Activated T-cell treated with anti-CD3 and anti-CD28 coated beads, Interleukin-2, amount 50 U/mL, for 4 hours (primary cell): ENCODE results near the gene LYZL1. TPM values are rescaled to one million over a fixed set of nuclear protein-coding genes. Genes with fewer than 3 reads are reported as not detected.
"Not testable (repeated sequence)": the region's sequence is repeated elsewhere in the genome, so short reads cannot be mapped to it uniquely, and the experiment has no call there.

Experiments used
- ATAC-seq, 2 donors: fragments of 200-7000 bp; cut with Tn5 transposase; one replicate each; pipeline ENCODE4 v1.10.0; 2021
- DNase-seq: peaks from one replicate; pipeline ENCODE4 v3.0.0-alpha.2; 2020
- H3K27me3 Mint-ChIP-seq: one replicate; pipeline ENCODE4 v1.8.0; 2021; ENCODE audit warnings: low read depth, mixed read lengths
- H3K36me3 Mint-ChIP-seq: one replicate; pipeline ENCODE4 v1.8.0; 2022; ENCODE audit warnings: mixed read lengths; ENCODE audit not compliant: insufficient read depth
- H3K4me1 Mint-ChIP-seq: one replicate; pipeline ENCODE4 v1.8.0; 2021; ENCODE audit warnings: low read depth, mixed read lengths
- H3K4me3 Mint-ChIP-seq: one replicate; pipeline ENCODE4 v1.8.0; 2021; ENCODE audit warnings: mild to moderate bottlenecking, moderate library complexity, mixed read lengths
- H3K9me3 Mint-ChIP-seq: one replicate; pipeline ENCODE4 v1.8.0; 2021; ENCODE audit warnings: mixed read lengths
- total RNA-seq, 3 donors: library from RNA; stranded (reverse); gene quantifications; one replicate each; pipeline ENCODE4 v1.2.1, GENCODE V29; 2021

Gene LYZL1
- total RNA-seq, result not detected

DNA sequence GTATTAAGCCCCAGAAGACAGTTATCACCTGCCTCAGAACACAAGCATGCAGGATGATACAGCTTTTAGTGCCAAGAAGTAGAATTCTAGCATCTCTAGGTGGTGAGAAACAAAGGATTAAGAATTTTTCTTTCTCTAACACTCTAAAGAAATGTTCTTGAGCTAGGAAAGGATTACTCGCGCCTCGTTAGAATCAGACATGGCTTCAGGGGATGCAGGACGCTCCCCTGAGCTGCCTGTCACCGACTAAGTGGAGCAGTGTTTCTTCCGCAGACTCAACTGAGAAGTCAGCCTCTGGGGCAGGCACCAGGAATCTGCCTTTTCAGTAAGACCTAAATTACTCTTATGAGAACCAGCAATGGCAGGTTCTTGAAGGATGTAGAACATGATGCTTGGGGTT lies at the start of gene LYZL1:
Gene LYZL1 (plus strand): TSS at position 165 of the 400 bp plus-strand sequence. CDS start 2,798 bp downstream, outside the sequence.
- H3K4me1 Mint-ChIP-seq, DNase-seq, H3K36me3 Mint-ChIP-seq, H3K9me3 Mint-ChIP-seq, H3K4me3 Mint-ChIP-seq, ATAC-seq: not testable (repeated sequence)
- peaks cover 25% of the 10 kb centered on the region for H3K27me3 Mint-ChIP-seq

DNA sequence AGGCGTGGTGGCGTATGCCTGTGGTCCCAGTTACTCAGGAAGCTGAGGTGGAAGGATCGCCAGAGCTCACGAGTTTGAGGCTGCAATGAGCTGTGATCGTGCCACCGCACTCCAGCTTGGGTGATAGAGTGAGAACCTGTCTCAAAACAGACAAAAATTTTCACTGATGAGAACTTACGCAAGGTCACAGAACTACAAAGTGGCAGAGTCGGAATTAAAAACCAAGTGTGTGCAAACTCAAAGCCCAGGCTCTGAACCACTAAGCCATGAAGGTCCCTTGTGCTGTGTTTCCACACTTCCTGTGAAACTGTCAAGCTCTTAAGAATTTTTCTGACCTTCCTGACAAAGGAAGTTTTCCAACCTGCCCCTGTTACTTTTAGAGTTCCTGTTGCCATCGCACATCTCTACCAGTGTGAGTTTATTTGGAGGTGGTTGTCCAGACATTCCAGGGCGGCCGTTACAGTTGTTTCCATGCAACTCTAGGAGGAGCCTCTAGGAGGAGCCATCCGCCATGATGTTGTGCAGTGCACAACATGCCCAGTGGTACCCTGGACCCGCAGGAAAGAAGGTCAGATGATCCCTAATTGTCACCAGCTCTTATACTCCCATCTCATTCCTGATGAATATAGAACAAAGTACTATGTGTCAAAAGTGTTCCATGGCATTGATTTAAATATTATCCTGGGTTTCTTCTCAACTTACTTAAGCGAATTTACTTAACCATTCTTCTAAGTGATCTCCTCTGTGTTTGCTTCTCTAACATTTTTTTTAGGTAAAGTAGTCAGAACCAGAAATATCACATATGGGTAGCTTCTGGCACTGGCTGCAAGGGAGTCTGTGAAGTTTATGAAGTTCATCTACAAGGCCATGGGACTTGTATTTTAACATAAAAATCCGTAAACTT lies 49.0 kb upstream of the LYZL1 start:
- Mint-ChIP-seq H3K4me3 (no peak overlapping the region), H3K9me3 (no peaks in the 10 kb centered on the region), H3K4me1 (no peaks in the 10 kb centered on the region), H3K36me3 (no peaks in the 10 kb centered on the region), H3K27me3 (peaks cover 4% of the 10 kb centered on the region)
- ATAC-seq (no peak), DNase-seq (no peak)

DNA sequence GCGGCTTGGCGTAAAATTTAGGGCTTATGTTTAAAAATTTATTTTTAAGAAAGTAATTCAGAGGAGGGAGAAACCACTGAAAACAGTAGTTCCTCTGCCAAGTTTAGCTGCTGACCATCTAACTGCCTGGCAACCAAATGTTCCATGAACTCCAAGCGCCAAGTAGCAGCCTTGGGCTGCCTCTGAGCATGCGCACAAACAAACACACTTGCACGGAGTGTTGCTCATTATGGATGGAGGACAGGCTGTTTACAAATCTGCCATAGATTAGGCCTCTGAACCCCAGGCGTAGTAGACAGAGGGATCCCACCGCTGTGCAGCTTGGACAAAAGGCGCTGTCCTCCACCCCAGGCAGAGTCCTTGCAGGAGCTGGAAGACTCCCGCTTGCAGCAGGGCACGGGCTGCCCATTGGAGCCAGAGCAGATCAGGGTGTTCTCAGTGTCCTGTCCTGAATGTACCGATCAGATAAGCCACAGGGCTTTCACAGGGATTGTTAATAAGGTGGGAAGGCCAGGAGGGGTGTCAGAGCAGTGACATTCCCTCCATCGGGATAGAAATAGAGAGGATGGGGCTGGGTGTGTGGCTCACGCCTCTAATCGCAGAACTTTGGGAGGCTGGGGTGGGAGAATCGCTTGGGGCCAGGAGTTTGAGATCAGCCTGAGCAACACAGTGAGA lies 47.7 kb upstream of the LYZL1 start:
- Mint-ChIP-seq H3K36me3 (no peaks in the 10 kb centered on the region), H3K4me3 (no peak overlapping the region)

DNA sequence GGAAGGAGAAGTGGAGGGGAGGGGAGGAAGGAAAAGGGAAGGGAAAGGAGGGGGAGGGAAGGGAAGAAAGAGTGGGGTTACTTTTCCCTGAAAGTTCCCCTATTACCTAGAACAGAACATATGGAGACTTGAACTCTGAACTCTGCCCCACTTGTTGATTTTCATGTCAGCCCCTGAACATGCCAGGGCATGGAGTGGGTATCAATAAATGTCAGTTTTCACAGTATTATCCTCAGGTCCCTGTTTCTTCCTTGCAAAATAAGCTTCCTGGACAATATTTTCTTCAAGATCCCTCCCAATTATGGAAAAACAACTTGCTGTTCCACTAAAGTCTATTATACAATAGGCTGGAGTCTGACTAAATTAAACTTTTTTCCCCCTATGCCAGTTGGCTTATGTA lies 46.9 kb upstream of the LYZL1 start:
- ATAC-seq (no peak), DNase-seq (no peak)
- Mint-ChIP-seq H3K27me3 (peaks cover 6% of the 10 kb centered on the region), H3K9me3 (no peaks in the 10 kb centered on the region), H3K4me1 (no peaks in the 10 kb centered on the region), H3K36me3 (no peaks in the 10 kb centered on the region), H3K4me3 (no peak overlapping the region)

More for the DNA sequence above, 47.7 kb upstream of the LYZL1 start:
- Mint-ChIP-seq H3K9me3 (no peaks in the 10 kb centered on the region), H3K4me1 (no peaks in the 10 kb centered on the region), H3K27me3 (peaks cover 6% of the 10 kb centered on the region)
- ATAC-seq (no peak), DNase-seq (no peak)

DNA sequence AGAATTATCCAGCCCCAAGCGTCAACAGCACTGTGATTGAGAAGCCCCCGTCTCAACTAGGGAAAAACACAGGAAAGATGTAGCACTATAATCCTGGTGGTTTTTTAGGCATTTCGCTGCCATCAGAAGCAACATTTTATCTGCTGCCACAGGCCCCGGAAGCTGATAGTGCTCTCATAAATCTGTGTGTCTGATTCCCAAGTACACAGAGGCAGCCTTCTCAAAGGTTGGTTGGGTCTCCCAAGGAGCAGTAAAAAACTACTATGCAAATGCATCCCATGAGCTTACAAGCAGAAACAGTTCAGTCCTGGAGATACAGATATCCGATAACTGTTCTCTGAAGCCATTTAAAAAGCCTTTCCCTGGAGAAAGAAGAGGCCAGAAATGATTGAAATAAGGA lies 45.8 kb upstream of the LYZL1 start:
- Mint-ChIP-seq H3K4me3 (no peak overlapping the region), H3K36me3 (no peaks in the 10 kb centered on the region), H3K27me3 (peaks cover 6% of the 10 kb centered on the region), H3K4me1 (no peaks in the 10 kb centered on the region), H3K9me3 (no peaks in the 10 kb centered on the region)
- ATAC-seq (no peak), DNase-seq (no peak)

DNA sequence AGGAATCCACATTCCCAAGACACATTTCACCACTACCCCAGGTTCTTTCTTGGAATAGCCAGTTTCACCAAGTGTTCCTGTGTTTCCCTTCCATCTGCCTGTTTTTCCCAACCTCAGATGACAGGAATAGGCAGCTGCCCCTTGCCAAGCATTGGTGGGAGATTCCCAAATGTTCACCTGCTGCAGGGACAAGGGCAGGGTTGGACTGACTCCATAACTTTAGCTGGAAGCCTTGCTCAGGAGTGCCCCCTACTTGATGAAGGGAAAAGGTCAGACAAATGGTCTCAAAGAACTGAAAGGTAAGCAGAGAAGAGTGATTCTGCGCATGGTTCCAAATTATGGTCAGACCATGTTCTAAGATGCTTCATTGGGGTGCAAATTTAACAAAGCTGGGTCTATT lies 45.1 kb upstream of the LYZL1 start:
- Mint-ChIP-seq H3K9me3 (no peaks in the 10 kb centered on the region), H3K27me3 (peaks cover 6% of the 10 kb centered on the region), H3K36me3 (no peaks in the 10 kb centered on the region), H3K4me1 (no peaks in the 10 kb centered on the region), H3K4me3 (no peak overlapping the region)
- ATAC-seq (no peak), DNase-seq (no peak)

DNA sequence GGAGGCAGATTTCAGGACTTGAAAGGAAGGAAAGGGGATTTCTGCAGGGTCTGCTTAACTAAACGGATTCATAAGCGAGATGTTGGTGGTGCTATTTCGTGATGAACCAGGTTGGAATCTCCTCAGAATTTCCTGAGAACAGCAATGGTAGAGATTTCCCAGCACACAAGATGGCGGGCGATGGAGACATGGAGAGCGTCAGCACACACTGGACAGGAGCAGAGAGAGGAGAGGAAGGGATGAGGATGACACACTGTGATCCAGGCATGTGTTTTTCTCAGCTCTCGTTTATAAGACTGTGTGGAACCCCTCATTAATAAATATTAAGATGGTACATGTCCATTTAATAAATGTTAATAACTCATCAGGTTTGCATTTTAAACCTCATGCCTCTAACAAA lies 43.9 kb upstream of the LYZL1 start:
- DNase-seq (no peak), ATAC-seq (no peak)
- no peaks in the 10 kb centered on the region for H3K4me1 Mint-ChIP-seq
- no peaks in the 10 kb centered on the region for H3K36me3 Mint-ChIP-seq
- no peak overlapping the region for H3K4me3 Mint-ChIP-seq
- no peaks in the 10 kb centered on the region for H3K9me3 Mint-ChIP-seq
- peaks cover 6% of the 10 kb centered on the region for H3K27me3 Mint-ChIP-seq

DNA sequence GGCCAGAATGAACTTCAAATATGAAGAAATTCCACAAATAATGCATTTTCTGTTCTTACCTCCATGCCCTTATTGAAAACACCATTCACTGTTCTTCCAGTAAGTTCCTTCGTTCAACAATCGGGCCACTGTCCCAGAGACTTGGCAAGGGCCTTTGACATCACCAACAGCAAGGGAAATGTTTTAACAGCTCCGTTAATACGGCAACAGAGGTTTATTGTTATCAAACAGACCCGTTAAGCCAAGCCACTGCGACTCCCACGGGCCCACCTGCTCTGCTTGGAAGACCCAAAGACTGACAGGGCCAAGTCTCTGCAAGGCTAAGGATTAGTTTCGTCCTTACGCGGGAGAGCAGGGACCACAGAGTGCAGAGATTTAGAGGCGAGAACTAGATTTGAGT lies 43.4 kb upstream of the LYZL1 start:
- peaks cover 6% of the 10 kb centered on the region for H3K27me3 Mint-ChIP-seq

DNA sequence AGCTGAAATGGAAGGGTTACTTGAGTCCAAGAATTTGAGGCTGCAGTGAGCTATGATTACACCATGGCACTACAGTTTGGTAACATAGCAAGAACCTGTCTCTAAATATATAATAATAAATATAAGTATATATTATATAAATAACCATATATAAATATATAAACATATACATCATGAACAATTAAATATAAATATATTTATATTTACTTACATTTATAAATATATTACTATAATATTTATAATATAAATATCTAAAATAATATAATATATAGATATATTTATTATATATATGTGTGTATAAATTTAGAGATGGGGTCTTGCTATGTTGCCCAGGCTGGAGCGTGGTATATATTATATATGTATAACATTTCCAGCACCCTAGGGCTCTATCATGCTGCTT lies 42.4 kb upstream of the LYZL1 start:
- H3K9me3 Mint-ChIP-seq, result no peaks in the 10 kb centered on the region
- H3K36me3 Mint-ChIP-seq, result no peaks in the 10 kb centered on the region
- no peak for ATAC-seq
- no peak overlapping the region for H3K4me3 Mint-ChIP-seq
- no peak for DNase-seq
- peaks cover 6% of the 10 kb centered on the region for H3K27me3 Mint-ChIP-seq
- H3K4me1 Mint-ChIP-seq, result no peaks in the 10 kb centered on the region

More for the DNA sequence above, 43.4 kb upstream of the LYZL1 start:
- ATAC-seq, result no peak
- no peak for DNase-seq
- no peaks in the 10 kb centered on the region for H3K4me1 Mint-ChIP-seq
- H3K4me3 Mint-ChIP-seq, result no peak overlapping the region
- no peaks in the 10 kb centered on the region for H3K36me3 Mint-ChIP-seq
- no peaks in the 10 kb centered on the region for H3K9me3 Mint-ChIP-seq

DNA sequence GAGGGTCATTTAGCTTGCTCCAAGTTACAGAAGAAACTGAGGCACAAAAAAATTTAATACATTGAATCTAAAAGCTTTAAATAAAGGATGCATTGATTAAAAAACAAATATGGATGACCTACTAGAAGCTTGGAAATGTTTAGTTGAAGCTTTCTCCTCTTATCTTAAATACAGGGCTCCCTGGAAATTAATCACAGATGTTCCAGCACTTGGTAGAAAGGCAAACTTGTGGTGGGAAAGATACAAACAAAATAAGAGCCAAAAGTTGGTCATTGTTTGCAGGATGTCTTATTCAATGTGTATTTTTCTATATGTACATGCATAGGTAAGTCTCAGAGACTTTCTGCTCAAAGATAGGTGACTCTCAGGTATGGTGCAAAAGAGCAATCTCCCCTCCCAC lies 40.7 kb upstream of the LYZL1 start:
- H3K4me1 Mint-ChIP-seq, result no peaks in the 10 kb centered on the region
- no peak for ATAC-seq
- H3K27me3 Mint-ChIP-seq, result peaks cover 9% of the 10 kb centered on the region
- H3K36me3 Mint-ChIP-seq, result no peaks in the 10 kb centered on the region
- DNase-seq, result no peak
- H3K4me3 Mint-ChIP-seq, result no peak overlapping the region
- no peaks in the 10 kb centered on the region for H3K9me3 Mint-ChIP-seq

DNA sequence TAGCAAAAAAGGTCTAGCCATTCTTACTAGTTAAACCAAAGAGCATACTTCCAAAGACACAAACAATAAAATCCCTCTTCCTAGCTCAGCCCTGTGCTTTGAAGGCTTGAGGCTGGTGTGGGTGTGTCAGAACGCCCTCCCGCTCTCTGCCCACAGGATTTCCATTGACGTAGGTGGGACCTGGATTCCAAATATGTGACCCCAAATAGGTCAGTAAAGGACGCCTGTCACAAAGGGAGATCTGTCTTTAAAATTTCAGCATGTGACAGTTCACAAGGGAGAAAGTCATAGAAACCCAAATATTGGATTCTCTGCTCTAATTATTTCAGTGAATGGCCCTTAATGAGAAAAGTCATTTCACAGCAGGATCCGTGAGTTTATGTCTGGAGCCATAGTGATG lies 39.9 kb upstream of the LYZL1 start:
- DNase-seq, result no peak
- H3K4me3 Mint-ChIP-seq, result no peak overlapping the region
- no peak for ATAC-seq
- H3K27me3 Mint-ChIP-seq, result peaks cover 9% of the 10 kb centered on the region
- H3K9me3 Mint-ChIP-seq, result no peaks in the 10 kb centered on the region
- no peaks in the 10 kb centered on the region for H3K4me1 Mint-ChIP-seq
- H3K36me3 Mint-ChIP-seq, result no peaks in the 10 kb centered on the region

DNA sequence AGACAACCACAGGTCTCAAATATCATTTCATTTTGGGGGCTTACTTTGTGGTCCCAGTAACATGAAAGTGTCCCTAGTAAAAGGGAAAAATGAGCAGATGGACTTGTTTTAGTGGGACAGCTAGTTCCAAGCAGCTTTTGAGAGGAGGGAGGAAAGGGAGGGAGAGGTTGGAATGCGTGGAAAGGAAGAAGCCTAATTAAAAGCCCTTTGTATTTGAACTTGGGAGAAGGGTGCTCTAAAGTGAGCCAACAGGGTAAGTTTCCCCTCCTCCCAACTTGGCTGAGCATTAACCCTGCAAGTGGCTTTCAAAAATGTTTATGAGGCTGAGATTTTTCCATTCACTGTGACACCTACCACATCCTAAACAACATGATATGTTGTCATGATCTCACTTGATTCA lies 38.8 kb upstream of the LYZL1 start:
- DNase-seq (no peak), ATAC-seq (no peak)
- Mint-ChIP-seq H3K9me3 (no peaks in the 10 kb centered on the region), H3K4me3 (no peak overlapping the region), H3K4me1 (no peaks in the 10 kb centered on the region), H3K36me3 (no peaks in the 10 kb centered on the region), H3K27me3 (peaks cover 9% of the 10 kb centered on the region)

DNA sequence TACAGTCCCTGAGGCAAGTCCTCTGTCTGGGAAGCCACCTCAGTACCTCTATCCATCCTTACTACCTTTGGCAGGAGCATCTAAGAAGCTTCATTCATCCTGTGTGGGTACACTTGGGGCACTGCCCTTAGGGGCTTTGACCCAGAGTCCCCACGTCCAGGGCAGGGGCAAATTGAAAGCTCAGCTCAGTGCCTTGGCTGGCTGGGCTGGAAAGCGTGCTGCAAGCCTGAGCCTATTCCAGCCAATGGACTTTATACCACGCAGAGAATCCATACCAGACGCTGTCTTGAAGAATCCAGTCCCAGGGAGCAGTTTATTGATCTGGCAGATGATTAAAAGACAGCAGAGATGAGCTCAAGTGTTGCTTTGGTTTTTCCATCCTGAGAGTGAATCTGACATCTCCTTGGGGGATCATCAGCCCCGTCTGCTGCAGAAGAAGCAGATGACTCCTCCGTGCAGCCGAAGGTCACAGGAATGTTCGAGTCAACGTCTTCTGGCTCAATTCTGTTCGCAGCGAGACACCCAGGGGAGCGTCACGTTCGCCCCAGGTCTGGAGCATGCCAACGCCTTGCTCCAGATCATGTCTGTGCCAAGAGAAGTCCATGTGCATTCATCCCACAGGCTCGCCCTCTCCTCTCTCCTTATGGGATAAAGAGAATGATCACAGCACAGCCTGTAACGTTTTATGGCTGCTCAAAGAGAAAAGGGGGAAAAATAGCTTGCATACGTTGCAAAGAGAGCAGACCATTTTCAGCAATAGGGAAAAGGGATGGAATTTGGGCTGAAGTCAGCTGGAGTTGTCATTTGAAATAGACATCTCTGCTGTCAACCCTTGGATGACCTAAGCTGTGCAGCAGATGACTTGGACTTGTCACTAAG lies 35.8 kb upstream of the LYZL1 start:
- H3K4me1 Mint-ChIP-seq, result no peaks in the 10 kb centered on the region
- no peak overlapping the region for H3K4me3 Mint-ChIP-seq
- no peak for ATAC-seq
- no peak for DNase-seq
- peaks cover 9% of the 10 kb centered on the region for H3K27me3 Mint-ChIP-seq
- no peaks in the 10 kb centered on the region for H3K36me3 Mint-ChIP-seq
- H3K9me3 Mint-ChIP-seq, result no peaks in the 10 kb centered on the region

DNA sequence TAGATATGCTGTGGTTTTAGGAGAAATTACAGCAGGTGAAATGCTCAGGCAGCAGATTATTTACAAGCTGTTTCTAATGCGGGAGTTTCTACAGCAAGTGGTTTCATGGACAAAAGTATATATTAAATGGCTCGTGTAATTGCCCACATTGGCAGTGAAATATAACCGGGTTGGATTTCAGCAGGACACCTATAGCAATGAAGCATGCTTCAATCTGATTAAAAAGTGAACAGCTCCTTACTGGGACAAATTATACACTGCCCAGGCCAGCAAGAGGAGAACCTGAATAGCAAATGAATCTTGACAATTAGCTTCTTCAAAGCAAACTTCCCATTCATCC lies 35.2 kb upstream of the LYZL1 start:
- Mint-ChIP-seq H3K9me3 (no peaks in the 10 kb centered on the region), H3K4me1 (no peaks in the 10 kb centered on the region), H3K36me3 (no peaks in the 10 kb centered on the region), H3K27me3 (peaks cover 9% of the 10 kb centered on the region), H3K4me3 (no peak overlapping the region)
- ATAC-seq, result no peak
- no peak for DNase-seq
